GM12892 (cell line): ENCODE results near the gene KAZN.

ENCODE experiments used
- POLR2A ChIP-seq: IDR thresholded peaks from 2 replicates; pipeline ENCODE4 v1.6.1; 2011; ENCODE audit warnings: low read depth, low read length, control low read depth
- POLR2AphosphoS5 ChIP-seq: IDR thresholded peaks from 2 replicates; pipeline ENCODE4 v1.6.1; 2011; ENCODE audit warnings: low read depth, low read length, control low read depth
- TAF1 ChIP-seq: IDR thresholded peaks from 2 replicates; pipeline ENCODE4 v1.6.1; 2011; ENCODE audit warnings: low read depth, mild to moderate bottlenecking, control low read depth, low read length, borderline replicate concordance

- TF ChIP-seq TAF1 = no peak
- TF ChIP-seq POLR2A = no peak
- no peak for TF ChIP-seq POLR2AphosphoS5
Observed at GRCh38 chr1:14649976-14650375, 51.5 kb downstream of the KAZN start.
